NCI-H2107 treated with DMSO at 0.1 percent for 48 hours (cell line): ENCODE measurements around the gene R3HCC1L.
A peak's percentile ranks its signal among the peaks of the same experiment; 100 is the strongest.
"Not testable (repeated sequence)": the region's sequence is repeated elsewhere in the genome, so short reads cannot be mapped to it uniquely, and the experiment has no call there.

ENCODE experiments used
- DNase-seq: peaks from one replicate; lab custom pipeline; 2025; ENCODE audit not compliant: unreplicated experiment; lab: John Stamatoyannopoulos, UW

Gene R3HCC1L

DNA sequence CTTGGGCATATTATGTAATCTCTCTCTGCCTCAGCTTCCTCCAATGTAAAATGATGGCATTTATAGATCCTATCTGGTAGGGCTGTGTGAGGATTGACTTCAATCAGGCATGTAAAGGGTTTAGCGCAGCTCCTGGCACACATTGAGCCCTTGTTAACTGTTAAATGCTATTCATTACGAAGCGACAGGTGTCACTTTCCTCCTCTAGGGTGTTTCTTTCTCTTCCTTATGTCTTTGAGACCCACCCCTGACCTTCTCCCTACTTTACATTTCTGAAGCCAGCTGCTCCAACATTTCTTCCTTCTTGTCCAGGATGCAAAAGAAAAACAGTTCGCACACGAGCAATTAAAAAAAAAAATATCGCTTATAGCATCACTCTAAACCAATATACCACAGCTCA lies 5.7 kb upstream of the R3HCC1L start:
- peak; percentile 78 for DNase-seq

DNA sequence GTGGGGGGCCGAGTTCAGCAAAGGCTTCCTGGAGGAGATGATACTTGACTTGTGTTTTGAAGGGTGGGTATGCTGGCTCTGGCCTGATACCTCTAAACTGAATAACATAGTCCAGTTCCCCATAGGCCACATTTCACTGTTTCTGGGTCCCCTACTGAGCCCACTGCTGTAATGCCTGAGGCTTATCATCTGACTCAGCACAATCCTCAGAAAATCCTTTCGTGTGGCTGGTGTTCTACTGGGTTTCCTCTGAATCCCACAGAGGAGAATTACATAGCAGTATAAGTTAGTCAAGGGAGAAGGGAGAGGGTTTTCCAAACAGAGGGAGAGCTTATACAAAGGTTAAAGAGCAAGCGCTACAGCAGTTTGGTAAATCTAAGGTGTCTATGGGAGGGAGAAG lies 2.8 kb upstream of the R3HCC1L start:
- DNase-seq = no peak

GRCh38 chr10:98133075-98133752 lies 1.2 kb upstream of the R3HCC1L start:
- DNase-seq = not testable (repeated sequence)

DNA sequence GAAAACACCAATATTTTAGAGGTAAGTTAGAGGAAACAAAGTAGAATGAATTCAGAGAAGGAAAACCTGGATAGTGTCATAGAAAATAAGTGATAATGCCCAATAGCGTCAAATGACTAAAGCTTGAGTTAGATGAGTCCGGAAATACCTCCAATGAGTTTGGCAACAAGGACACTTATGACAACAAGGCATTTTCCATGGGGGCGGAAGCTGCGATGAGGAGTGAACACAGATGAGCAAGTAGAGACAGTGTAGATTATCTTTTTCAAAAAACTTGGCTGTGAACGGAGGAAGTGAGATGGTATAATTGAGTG lies 383 bp upstream of the R3HCC1L start:
- no peak for DNase-seq

GRCh38 chr10:98135222-98135899 lies 904 bp downstream of the R3HCC1L start:
- no peak for DNase-seq

- not testable (repeated sequence) for DNase-seq
These were observed 2.3 kb downstream of the R3HCC1L start for GRCh38 chr10:98136775-98137174.

DNA sequence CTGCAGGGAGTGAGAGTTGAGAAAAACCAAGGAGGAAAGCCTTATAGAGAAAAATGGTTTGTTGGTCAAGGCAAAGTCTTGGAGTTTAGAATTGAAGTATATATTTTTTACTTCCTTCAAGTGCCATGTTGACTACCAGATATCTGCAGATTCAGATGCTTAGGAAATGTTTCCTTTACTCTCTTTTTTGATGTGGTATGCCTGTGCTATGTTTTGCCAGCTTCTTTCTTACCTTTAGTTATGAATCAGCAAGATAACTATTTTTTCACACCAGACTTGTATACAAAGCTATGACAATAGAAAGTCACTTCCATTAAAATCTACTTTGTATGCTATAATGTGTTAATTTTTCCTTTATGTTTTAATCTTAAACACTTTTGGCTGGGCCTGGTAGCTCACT lies 3.6 kb downstream of the R3HCC1L start:
- no peak for DNase-seq

DNA sequence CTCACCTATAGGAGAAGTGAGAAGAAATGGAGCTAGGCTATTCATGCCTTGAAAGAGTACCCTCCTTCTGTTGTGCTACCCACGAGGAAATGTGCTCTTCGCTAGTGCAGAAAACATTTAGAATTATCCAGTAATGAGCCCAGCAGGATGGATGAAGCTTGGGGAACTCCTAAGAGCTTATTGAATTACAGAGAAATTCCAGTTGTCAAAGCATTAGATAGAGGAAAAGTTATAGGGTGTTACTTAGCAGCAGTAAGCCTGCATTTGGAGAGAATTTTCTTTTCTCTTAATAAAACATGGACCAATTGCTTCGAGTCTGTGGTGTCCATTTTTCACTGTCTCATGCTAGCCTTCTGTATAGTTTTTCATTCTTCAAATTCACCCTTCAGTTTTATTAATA lies 5.0 kb downstream of the R3HCC1L start:
- DNase-seq = no peak

- DNase-seq = no peak
These were observed 7.1 kb downstream of the R3HCC1L start for GRCh38 chr10:98141484-98142073.

DNA sequence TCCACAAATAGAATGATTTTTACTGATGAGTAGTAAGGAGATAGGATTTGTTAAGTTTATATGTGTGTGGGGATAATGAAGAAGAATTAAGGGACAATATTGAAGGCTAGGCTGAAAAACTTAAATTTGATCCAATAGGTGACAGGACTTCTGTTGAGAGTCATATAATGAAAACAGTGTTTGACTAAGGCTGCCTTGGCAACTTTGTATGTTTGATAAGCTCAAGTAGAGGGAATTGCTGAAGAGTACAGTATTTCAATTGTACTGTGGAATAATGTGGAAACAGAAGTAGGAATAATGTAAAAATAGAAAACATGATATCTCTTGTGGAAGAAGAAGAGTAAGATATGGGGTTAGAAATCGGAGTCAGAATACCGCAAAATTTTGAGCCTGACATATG lies 10.5 kb downstream of the R3HCC1L start:
- DNase-seq = no peak

DNA sequence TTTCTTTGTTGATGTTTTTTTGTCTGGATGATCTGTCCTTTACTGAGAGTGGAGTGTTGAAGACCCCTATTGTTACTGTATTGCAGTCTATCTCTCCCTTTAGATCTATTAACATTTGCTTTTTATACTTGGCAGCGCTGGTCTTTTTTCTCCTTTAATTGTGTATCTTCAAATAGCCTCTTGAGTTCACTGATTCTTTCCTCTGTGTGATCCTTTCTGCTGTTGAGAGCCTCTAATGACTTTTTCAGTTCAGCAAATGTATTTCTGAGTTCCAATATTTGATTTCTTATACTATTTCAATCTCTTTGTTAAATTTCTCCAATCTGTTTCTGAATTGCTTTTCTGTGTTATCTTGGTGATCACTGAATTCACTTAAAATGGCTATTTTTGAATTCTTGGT lies 15.4 kb downstream of the R3HCC1L start:
- DNase-seq = no peak

DNA sequence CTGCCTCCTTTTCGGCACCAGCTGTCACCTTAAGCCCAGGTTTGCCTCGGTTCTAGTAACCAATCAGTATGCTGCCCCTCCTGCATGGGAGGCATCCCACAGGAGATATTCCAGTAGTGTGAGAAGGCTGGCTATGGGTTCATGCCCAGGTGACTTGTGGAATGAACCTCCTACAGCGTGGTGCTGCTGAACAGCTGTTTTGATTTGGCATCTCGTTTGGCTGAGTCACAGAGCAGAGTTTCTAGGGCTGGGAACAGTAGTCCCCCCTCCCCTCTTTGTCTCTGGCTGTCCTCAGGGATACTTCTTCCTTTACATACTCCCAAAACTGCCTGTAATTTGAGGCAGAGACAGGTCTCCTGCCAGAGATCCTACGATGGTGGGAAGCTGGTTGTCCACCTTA lies 16.1 kb downstream of the R3HCC1L start:
- no peak for DNase-seq

DNA sequence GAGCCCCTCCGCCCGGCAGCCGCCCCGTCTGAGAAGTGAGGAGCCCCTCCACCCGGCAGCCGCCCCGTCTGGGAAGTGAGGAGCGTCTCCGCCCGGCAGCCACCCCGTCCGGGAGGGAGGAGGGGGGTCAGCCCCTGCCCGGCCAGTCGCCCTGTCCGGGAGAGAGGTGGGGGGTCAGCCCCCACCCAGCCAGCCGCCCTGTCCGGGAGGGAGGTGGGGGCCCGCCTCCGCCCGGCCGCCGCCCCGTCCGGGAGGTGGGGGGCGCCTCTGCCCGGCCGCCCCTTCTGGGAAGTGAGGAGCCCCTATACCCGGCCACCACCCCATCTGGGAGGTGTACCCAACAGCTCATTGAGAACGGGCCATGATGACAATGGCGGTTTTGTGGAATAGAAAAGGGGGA lies 18.3 kb downstream of the R3HCC1L start:
- DNase-seq = not testable (repeated sequence)

- not testable (repeated sequence) for DNase-seq
These were observed 18.9 kb downstream of the R3HCC1L start for GRCh38 chr10:98153213-98153958.

- DNase-seq = no peak
These were observed 19.6 kb downstream of the R3HCC1L start for GRCh38 chr10:98154076-98154475.

GRCh38 chr10:98158576-98158975 lies 24.1 kb downstream of the R3HCC1L start:
- no peak for DNase-seq

DNA sequence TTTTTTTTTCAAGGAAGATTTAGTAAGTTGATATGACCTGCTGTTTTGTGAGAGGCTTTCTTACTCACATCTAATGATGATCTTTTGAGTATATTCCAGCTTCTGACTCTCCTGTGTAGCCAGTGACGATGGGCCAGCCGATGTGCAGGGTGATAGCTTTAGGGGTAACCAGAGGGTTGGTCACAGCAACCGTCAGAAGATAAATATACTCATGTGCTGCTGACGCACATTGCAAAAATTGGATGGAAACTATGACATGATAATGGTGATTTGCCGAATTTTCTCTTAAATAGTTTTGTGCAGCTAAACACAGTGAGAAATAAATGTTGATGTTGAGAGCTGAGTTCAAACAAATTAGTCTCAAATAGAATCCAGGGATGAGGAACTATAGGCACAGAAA lies 29.5 kb downstream of the R3HCC1L start:
- DNase-seq = no peak

GRCh38 chr10:98167191-98167590 lies 32.7 kb downstream of the R3HCC1L start:
- DNase-seq = no peak

- peak; percentile 36 for DNase-seq
These were observed 33.7 kb downstream of the R3HCC1L start for GRCh38 chr10:98168147-98168546.

- no peak for DNase-seq
These were observed 34.3 kb downstream of the R3HCC1L start for GRCh38 chr10:98168766-98169165.

DNA sequence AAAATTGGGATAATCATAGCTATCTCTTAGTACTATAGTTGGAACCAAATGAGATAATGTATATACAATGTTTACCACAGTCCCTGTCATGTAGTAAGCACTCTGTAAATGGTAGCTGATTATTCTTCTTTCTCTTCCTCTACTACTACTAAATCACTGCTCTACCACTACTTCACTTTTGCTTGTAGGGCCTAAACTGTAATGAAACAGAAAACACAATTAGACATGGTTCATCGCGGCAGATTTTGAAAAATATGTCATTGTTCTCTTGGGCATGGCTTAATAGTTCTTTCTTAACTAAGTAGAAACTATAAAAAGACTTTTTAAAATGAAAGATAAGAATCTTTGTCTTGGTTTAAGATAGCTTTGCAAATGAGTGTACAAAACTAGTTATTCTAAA lies 34.9 kb downstream of the R3HCC1L start:
- no peak for DNase-seq
